GM12892 (cell line): ENCODE results near the gene ASF1B.

ENCODE experiments used
- POLR2A ChIP-seq: IDR thresholded peaks from 2 replicates; pipeline ENCODE4 v1.6.1; 2011; ENCODE audit warnings: low read depth, low read length, control low read depth
- POLR2AphosphoS5 ChIP-seq: IDR thresholded peaks from 2 replicates; pipeline ENCODE4 v1.6.1; 2011; ENCODE audit warnings: low read depth, low read length, control low read depth
- TAF1 ChIP-seq: IDR thresholded peaks from 2 replicates; pipeline ENCODE4 v1.6.1; 2011; ENCODE audit warnings: low read depth, mild to moderate bottlenecking, control low read depth, low read length, borderline replicate concordance

DNA sequence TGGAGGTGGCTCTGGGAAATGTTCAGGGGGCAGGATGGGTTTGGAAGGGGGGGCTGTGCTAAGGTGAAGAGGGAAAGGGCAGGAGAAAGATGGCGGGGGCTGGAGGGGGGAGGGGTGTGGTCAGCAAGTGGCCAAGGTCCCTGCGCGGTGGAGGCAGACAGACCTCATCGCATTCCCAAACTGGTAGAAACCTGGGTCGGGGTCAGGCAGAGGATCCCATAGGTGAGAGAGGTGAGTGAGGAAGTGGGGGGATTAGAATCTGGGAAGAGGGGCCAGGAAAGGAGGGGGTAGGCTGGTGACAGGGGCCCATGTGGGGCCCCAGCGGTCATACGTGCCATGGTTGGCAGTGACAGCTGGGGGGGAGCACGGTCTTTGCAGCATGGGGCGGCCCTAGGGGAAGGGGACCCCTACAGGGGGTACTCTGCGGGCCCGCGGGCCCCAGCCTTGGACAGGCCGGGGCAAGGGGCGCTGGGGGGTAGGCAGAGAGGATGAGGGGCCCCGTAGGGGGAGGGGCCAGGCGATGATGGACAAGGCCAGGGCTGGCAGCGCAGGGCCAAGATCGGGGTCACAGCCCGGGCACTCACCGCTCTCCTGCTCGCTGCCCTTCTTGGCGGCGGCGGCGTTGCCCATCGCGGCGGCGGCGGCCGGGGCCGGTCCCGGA, 19.3 kb downstream of the ASF1B start:
- no peak for TF ChIP-seq POLR2AphosphoS5
- TF ChIP-seq POLR2A: no peak
- no peak for TF ChIP-seq TAF1
